SH-SY5Y (cell line): ENCODE data around the gene PALB2.

ENCODE experiments used
- GATA2 ChIP-seq: IDR thresholded peaks from 2 replicates; pipeline ENCODE4 v1.6.1; 2011; ENCODE audit warnings: mild to moderate bottlenecking, low read depth, low read length
- GATA3 ChIP-seq: IDR thresholded peaks from 2 replicates; pipeline ENCODE4 v1.6.1; 2011; ENCODE audit warnings: low read depth, mild to moderate bottlenecking, low read length, moderate library complexity

DNA sequence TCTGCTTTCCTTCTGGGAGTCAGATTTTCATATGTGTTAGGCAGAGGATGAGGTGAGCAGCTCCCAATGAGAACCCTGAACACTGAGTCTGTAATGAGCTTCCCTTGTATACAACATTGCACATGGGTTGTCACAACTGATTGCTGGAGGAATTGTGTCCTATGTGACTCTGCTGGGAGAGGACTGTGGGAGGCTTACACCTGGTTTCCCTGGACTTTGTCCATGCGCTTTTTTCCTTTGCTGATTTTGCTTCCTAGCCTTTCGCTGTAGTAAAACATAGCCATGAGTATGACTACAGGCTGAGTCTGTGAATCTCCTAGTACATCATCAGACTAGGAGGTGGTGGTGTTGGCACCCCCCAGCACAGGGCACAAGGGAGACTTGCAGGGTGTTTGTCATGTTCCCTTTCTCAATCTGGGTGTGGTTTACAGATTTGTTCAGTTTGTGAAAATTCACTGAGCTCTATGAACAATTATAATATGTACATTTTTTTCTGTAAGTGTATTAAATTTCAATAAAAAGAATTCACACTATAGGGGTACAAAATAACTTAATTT is 35.9 kb upstream of the PALB2 start:
- TF ChIP-seq GATA3 (no peak), GATA2 (no peak)
